GM12864 (cell line): ENCODE measurements around the gene KLHL13.

Experiments
- DNase-seq: peaks from one replicate; pipeline ENCODE4 v3.0.0-alpha.2; 2011; ENCODE audit warnings: low read depth
- H3K4me3 ChIP-seq: 2 replicates; pipeline ENCODE4 v1.5.1; 2011; ENCODE audit warnings: mild to moderate bottlenecking, low read depth, low read length, control low read depth
- TF ChIP-seq, protein P1 (sequence below): IDR thresholded peaks from 2 replicates; pipeline ENCODE4 v1.5.1; 2011; ENCODE audit warnings: low read depth, mild to moderate bottlenecking, moderate library complexity, low read length, control low read depth, inconsistent platforms; ENCODE audit errors: missing control alignments

KLHL13 gene

DNA sequence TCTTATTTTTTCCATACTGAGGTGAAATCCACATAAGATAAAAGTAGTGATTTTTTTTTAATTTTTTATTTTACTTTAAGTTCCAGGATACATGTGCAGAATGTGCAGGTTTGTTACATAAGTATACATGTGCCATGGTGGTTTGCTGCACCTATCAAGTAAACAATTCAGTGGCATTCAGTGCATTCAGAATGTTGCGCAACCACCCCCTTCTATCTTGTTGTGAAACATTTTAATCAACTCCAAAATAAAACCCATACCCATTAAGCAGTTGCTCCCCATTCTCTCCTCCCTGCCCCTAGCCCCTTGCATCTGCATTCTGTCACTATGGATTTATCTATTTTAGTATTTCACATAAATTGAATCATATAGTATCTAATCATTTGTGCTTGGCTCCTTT is 121.2 kb downstream of the KLHL13 start:
- no peak for DNase-seq
- no peak overlapping the region for H3K4me3 ChIP-seq
- TF ChIP-seq, protein P1, sequence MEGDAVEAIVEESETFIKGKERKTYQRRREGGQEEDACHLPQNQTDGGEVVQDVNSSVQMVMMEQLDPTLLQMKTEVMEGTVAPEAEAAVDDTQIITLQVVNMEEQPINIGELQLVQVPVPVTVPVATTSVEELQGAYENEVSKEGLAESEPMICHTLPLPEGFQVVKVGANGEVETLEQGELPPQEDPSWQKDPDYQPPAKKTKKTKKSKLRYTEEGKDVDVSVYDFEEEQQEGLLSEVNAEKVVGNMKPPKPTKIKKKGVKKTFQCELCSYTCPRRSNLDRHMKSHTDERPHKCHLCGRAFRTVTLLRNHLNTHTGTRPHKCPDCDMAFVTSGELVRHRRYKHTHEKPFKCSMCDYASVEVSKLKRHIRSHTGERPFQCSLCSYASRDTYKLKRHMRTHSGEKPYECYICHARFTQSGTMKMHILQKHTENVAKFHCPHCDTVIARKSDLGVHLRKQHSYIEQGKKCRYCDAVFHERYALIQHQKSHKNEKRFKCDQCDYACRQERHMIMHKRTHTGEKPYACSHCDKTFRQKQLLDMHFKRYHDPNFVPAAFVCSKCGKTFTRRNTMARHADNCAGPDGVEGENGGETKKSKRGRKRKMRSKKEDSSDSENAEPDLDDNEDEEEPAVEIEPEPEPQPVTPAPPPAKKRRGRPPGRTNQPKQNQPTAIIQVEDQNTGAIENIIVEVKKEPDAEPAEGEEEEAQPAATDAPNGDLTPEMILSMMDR, result no peak

DNA sequence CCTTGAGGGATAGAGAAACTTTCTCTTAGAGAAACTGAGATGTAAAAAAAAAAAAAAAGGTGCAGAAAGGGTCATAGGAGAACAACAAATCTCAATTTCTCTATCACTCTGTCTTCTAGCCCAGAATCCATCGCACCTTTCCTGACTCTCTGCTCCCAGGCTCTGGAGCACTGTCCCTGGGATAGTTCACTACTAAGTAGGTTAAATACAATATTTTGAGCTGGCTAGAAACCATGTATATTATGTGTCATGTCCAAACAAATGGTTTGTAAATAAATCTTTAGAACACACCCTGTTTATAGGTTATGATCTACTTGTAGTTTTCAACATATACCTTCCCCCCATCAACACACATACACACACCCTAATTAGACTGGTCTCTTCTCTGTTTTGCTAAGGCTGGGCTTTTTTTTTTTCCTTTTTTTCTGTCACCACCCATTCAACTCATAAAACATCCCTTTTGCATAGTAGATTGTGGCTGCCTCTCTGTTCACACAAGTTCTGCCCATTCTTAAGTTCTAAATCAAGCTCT is 124.4 kb downstream of the KLHL13 start:
- H3K4me3 ChIP-seq, result no peak overlapping the region
- TF ChIP-seq, protein P1, result no peak
- DNase-seq, result no peak

DNA sequence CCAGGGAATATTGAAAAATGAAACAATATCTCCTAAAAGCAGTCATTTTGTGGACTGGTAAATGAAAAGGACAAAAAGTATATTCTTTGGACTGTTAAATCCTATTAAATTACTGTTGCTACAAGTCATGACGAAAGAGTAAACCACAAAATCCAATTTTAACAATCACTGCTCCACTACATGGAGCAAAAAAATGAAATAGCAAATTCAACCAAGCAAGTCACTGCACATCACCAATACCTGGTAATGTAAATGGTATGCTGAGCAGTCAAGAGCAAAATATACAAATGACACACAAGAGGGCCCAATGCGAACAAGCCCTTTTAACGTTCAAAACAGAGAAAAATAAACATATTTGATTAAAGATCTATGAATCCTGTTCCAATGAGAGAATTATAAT is 126.2 kb downstream of the KLHL13 start:
- TF ChIP-seq, protein P1, result no peak
- no peak for DNase-seq
- no peak overlapping the region for H3K4me3 ChIP-seq

DNA sequence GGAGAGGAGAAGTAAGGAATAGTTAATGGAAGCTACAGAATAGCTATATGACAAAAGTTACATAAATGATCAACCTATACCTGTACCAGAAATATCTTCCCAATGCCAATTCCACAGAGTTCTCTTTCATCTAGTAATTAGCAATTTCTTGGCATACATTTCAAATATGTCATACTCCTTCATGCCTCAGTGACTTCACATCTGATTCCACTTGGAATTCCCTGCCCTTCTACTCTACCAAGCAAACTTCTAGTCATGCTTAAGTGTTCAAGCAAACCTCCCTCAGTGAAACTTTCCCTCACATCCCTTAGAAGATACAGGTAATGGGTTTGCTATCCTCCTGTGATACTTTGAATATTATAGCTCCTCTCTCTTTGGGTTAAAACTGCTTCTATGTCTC is 127.1 kb downstream of the KLHL13 start:
- H3K4me3 ChIP-seq, result no peak overlapping the region
- DNase-seq, result no peak
- TF ChIP-seq, protein P1, result no peak

DNA sequence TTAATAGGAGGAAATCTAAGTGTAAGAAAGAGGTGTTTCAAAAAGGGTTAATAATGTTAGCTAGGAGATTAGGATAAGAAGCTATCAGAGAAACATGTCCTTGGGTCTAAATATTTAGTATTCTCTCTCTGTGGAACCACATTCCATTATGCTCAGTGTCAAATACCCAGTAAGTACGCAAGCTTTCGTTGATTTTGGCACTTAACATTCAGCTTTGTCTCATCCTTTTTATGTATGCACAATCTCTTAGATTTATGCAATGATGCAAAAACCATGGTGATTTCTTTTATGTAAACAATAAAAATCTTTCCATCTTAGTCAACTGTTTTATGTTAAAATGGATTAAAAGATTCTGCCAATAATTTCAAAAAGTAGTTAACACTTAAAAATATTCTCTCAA is 129.2 kb downstream of the KLHL13 start:
- no peak overlapping the region for H3K4me3 ChIP-seq
- DNase-seq, result no peak
- TF ChIP-seq, protein P1, result no peak

DNA sequence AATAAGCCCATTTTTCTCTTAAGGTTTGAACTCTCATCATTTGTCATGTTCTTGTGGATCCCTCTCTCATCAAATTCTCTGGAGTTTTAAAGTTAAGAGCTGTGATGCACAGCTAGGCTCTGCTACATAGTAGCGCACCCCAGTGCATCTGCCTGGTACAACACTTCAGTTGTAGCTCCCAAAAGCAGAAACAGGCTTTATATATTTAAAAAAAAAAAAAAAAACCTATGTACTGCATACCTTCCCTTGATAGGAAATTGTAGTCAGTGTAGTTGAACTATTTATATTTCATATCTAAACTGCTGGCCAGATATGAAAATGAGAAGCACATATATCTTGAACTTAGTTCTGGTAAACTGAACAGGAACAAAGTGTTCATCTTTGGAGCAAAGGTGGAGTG is 131.4 kb downstream of the KLHL13 start:
- TF ChIP-seq, protein P1, result peak; percentile 34
- no peak overlapping the region for H3K4me3 ChIP-seq
- no peak for DNase-seq

DNA sequence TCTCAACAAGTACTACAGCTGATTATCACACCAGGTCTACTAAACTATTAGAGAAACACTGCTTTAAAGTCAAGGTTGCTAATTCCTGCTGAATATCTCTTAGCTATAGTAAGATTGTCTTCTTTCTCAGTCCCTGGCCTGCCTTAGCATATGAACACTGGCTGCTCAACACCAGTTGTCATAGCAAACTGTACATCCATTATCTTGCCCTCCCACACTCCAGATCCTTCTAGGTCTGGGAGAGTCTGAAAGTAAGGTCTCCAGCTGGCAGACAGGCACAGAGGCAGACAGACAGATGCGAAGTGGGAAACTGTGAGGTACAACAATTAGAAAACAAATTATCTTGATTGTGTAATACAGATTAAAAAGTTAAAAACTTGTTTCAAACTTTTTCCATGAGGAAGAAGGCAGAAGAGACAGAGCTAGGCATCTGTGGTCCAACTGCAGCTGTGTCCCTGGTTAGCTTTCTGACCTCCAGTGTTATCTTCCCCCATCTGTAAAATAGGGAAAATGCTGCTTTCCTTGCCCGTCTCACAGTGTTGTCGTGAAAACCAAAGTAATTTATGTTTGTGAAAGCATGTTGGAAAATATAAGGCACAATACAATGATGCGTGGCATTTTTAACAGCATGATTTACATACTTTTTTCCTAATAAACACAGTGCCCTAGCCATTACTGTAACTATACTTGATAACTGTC is 133.8 kb downstream of the KLHL13 start:
- no peak for DNase-seq
- no peak overlapping the region for H3K4me3 ChIP-seq
- TF ChIP-seq, protein P1, result no peak
